Right atrium auricular region (tissue), 2 donors: ENCODE results near the gene C16orf96. TPM values are rescaled to one million over a fixed set of nuclear protein-coding genes. Genes with fewer than 3 reads are reported as not detected.
A peak's percentile ranks its signal among the peaks of the same experiment; 100 is the strongest.

ENCODE experiments used
- DNase-seq: peaks from one replicate; pipeline ENCODE4 v3.0.0-alpha.2; 2019; ENCODE audit warnings: low spot score
- H3K27ac ChIP-seq, 2 donors: fragments of 200-600 bp; sonication (generic); 1 replicate in 1 of 2; 2 replicates in 1 of 2; pipeline ENCODE4 v1.5.1; 2016 to 2019
- H3K27me3 ChIP-seq, 2 donors: fragments of 200-600 bp; sonication (generic); one replicate each; pipeline versions ENCODE4 v1.5.1 to v1.6.0; 2017 to 2019
- H3K36me3 ChIP-seq: fragments of 200-600 bp; sonication (generic); one replicate; pipeline ENCODE4 v1.5.1; 2016
- H3K4me1 ChIP-seq, 2 donors: fragments of 200-600 bp; sonication (generic); one replicate each; pipeline versions ENCODE4 v1.5.1 to v1.6.0; 2017 to 2019
- H3K4me3 ChIP-seq, 2 donors: fragments of 200-600 bp; sonication (generic); 1 replicate in 1 of 2; 2 replicates in 1 of 2; pipeline ENCODE4 v1.5.1; 2017 to 2019; ENCODE audit warnings: mild to moderate bottlenecking in 1 of 2, moderate library complexity in 1 of 2
- H3K9me3 ChIP-seq, 2 donors: fragments of 200-600 bp; sonication (generic); one replicate each; pipeline ENCODE4 v1.5.1; 2019
- total RNA-seq, 2 donors: library from RNA; depleted of rRNA; stranded (reverse); fragments of >200 nt; gene quantifications; one replicate each; pipeline ENCODE4 v1.1.0, GENCODE V29; 2016
- TF ChIP-seq, protein P1 (sequence below), 2 donors: fragments of 200-600 bp; sonication (generic); IDR thresholded peaks; one replicate each; pipeline ENCODE4 v1.5.1; 2019; ENCODE audit warnings: antibody characterized with exemption in 2 of 2

C16orf96 gene
- total RNA-seq, 2 donors from 2014 or later: 0.24 TPM; not detected in 1

GRCh38 chr16:4520913-4521312 is 35.2 kb upstream of the C16orf96 start:
- Histone ChIP-seq H3K36me3 (no peaks in the 10 kb centered on the region), H3K9me3 (no peaks in the 10 kb centered on the region), H3K27ac (no peak overlapping the region), H3K4me1 (peaks cover 0 to 41% of the 10 kb centered on the region in 2 donors), H3K27me3 (no peaks in the 10 kb centered on the region), H3K4me3 (no peak overlapping the region)
- TF ChIP-seq, protein P1, sequence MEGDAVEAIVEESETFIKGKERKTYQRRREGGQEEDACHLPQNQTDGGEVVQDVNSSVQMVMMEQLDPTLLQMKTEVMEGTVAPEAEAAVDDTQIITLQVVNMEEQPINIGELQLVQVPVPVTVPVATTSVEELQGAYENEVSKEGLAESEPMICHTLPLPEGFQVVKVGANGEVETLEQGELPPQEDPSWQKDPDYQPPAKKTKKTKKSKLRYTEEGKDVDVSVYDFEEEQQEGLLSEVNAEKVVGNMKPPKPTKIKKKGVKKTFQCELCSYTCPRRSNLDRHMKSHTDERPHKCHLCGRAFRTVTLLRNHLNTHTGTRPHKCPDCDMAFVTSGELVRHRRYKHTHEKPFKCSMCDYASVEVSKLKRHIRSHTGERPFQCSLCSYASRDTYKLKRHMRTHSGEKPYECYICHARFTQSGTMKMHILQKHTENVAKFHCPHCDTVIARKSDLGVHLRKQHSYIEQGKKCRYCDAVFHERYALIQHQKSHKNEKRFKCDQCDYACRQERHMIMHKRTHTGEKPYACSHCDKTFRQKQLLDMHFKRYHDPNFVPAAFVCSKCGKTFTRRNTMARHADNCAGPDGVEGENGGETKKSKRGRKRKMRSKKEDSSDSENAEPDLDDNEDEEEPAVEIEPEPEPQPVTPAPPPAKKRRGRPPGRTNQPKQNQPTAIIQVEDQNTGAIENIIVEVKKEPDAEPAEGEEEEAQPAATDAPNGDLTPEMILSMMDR (IDR thresholded peaks at IDR 0.05): no peak
- DNase-seq: no peak

DNA sequence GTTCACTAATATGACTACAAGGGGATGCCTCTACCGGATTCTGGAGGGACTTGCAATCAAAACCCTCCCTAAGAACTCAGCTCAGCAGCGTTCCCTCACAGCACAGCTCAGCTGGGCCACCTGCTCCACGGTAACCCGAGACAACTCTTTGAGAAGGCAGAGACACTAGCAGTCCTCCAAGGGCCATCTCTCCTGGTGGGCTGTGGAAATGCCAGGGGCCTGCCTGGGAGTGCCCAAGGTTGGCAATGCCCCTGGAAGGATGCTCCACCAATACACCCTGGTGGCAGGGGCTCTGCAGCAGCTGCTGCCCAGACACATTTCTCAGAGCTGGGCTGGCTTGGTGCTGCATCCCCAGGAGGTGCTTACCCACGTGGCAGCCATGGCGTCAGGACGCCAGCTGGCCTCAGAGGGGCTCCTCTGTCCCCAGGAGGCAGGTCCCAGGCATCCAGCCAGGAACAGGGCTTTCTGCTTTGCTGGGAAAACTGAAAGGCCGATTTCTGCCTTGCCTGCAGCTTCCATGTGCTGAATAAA is 34.0 kb upstream of the C16orf96 start:
- TF ChIP-seq, protein P1 (IDR thresholded peaks at IDR 0.05): no peak
- Histone ChIP-seq H3K27ac (peak overlapping the region in 1 of 2 donors; percentile 29), H3K27me3 (no peaks in the 10 kb centered on the region), H3K36me3 (no peaks in the 10 kb centered on the region), H3K9me3 (no peaks in the 10 kb centered on the region), H3K4me3 (no peak overlapping the region), H3K4me1 (peaks cover 0 to 47% of the 10 kb centered on the region in 2 donors)
- DNase-seq: no peak

- H3K27ac ChIP-seq: peak overlapping the region; percentile 22 to 25
- H3K36me3 ChIP-seq: no peaks in the 10 kb centered on the region
- H3K4me1 ChIP-seq: peaks cover 0 to 47% of the 10 kb centered on the region in 2 donors
Observed at GRCh38 chr16:4523686-4524085, 32.5 kb upstream of the C16orf96 start.

DNA sequence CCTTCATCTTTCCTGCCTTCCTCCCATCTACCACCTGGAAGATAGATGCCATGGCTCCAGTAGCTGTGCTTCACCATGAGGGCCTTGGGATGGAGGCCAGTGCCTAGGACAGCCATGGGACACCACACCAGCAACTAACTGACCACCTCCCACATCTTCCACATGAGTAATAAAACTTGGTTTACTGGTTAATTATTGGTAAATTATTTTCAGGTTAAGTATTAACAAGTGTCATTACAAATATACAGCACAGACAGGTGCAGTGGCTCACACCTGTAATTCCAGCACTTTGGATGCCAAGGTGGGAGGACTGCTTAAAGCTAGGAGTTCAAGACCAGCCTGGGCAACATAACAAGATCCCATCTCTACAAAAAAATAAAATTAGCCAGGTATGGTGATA is 31.6 kb upstream of the C16orf96 start:
- no peaks in the 10 kb centered on the region for H3K27me3 ChIP-seq
- H3K4me3 ChIP-seq: no peak overlapping the region
- H3K4me1 ChIP-seq: peaks cover 0 to 55% of the 10 kb centered on the region in 2 donors
- no peak overlapping the region for H3K27ac ChIP-seq
- H3K9me3 ChIP-seq: no peaks in the 10 kb centered on the region
- TF ChIP-seq, protein P1 (IDR thresholded peaks at IDR 0.05): no peak
- DNase-seq: no peak
- no peaks in the 10 kb centered on the region for H3K36me3 ChIP-seq

More at GRCh38 chr16:4523686-4524085, 32.5 kb upstream of the C16orf96 start:
- no peaks in the 10 kb centered on the region for H3K27me3 ChIP-seq
- H3K9me3 ChIP-seq: no peaks in the 10 kb centered on the region
- DNase-seq: no peak
- TF ChIP-seq, protein P1 (IDR thresholded peaks at IDR 0.05): no peak
- no peak overlapping the region for H3K4me3 ChIP-seq

DNA sequence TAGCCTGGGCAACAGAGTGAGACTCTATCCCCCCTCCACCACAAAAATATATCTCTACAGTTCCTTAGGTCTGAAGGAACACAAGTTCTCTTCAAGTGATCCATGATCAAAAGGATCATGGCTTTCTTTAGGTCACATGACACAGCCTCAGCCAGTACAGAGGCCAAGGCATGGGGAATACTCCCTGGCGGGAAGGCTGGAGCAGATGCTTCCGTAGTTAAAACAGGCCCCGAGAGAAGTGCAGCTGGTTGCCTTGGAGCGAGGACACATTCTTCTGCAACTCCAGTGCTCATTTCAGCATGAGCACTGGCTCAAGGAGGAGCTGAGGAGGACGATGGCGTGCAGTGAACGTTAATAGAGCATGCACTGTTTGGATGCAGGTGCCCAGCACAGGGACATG is 31.1 kb upstream of the C16orf96 start:
- no peak overlapping the region for H3K27ac ChIP-seq

More for the DNA sequence above, 31.1 kb upstream of the C16orf96 start:
- DNase-seq: no peak
- Histone ChIP-seq H3K27me3 (no peaks in the 10 kb centered on the region), H3K4me1 (peaks cover 0 to 58% of the 10 kb centered on the region in 2 donors), H3K36me3 (no peaks in the 10 kb centered on the region), H3K4me3 (no peak overlapping the region), H3K9me3 (no peaks in the 10 kb centered on the region)
- TF ChIP-seq, protein P1 (IDR thresholded peaks at IDR 0.05): no peak
